ENCODE results near the gene MEAK7.

The MEAK7 gene

DNA sequence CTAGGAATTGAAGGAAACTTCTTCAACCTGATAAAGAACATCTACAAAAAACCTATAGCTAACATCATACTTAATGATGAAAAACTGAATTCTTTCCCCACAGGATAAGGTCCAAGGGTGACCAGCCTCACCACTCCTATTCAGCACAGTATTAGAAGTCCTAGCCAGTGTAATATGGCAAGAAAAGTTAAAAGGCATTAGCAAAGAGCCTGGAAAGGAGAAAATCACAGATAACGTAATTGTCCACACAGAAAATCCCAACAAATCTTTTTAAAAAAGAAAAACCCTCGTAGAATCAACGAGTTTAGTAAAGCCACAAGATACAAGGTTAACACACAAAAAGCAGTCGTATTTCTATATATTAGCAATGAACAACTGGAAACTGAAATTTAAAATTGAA, 37.8 kb downstream of the MEAK7 start:
- TF ChIP-seq, protein P1, sequence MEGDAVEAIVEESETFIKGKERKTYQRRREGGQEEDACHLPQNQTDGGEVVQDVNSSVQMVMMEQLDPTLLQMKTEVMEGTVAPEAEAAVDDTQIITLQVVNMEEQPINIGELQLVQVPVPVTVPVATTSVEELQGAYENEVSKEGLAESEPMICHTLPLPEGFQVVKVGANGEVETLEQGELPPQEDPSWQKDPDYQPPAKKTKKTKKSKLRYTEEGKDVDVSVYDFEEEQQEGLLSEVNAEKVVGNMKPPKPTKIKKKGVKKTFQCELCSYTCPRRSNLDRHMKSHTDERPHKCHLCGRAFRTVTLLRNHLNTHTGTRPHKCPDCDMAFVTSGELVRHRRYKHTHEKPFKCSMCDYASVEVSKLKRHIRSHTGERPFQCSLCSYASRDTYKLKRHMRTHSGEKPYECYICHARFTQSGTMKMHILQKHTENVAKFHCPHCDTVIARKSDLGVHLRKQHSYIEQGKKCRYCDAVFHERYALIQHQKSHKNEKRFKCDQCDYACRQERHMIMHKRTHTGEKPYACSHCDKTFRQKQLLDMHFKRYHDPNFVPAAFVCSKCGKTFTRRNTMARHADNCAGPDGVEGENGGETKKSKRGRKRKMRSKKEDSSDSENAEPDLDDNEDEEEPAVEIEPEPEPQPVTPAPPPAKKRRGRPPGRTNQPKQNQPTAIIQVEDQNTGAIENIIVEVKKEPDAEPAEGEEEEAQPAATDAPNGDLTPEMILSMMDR (IDR thresholded peaks at IDR 0.05; ENCODE audit: insufficient read depth, low read depth, low read length, missing control alignments), result no peak
- no peak for DNase-seq (ENCODE audit: low read depth)
- no peak overlapping the region for H3K4me3 ChIP-seq (ENCODE audit: low read length)

DNA sequence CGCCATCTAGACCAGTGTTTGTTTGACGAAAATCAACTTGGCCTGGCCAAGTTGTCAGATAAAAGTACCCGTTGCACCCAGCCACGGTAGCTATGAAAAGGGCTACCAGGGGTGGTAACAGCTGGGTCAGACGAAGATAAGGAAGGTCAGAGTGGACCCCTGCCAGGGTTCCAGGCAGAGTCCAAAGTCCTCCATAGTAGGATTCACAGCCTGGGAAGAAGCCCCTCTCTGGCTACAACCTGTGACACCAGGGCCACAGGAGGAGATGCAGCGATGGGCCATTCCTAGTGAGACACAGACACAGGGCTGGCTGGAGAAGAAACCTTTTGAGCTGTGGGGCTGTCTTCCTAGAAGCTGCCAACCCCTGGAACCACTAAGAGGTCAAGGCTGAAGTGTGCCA, 39.3 kb downstream of the MEAK7 start:
- H3K4me3 ChIP-seq (ENCODE audit: low read length), result no peak overlapping the region
- TF ChIP-seq, protein P1 (IDR thresholded peaks at IDR 0.05; ENCODE audit: insufficient read depth, low read depth, low read length, missing control alignments), result no peak
- DNase-seq (ENCODE audit: low read depth), result no peak

DNA sequence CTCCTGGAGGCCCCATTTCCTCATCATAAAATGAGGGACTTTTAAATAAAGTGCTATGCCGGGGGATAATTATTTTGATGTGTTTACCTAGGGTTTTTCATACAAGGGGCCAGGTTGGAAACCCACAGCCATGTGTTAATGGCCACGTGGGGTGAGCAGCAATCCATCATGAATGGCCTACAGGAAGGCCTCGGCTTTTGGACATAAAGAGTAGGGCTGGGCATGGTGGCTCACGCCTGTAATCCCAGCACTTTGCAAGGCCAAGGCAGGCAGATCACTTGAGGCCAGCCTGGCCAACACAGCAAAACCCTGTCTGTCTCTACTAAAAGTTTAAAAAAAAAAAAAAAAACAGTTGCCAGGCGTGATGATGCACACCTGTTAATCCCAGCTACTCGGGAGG, 40.3 kb downstream of the MEAK7 start:
- no peak overlapping the region for H3K4me3 ChIP-seq (ENCODE audit: low read length)
- TF ChIP-seq, protein P1 (IDR thresholded peaks at IDR 0.05; ENCODE audit: insufficient read depth, low read depth, low read length, missing control alignments), result no peak
- DNase-seq (ENCODE audit: low read depth), result no peak

DNA sequence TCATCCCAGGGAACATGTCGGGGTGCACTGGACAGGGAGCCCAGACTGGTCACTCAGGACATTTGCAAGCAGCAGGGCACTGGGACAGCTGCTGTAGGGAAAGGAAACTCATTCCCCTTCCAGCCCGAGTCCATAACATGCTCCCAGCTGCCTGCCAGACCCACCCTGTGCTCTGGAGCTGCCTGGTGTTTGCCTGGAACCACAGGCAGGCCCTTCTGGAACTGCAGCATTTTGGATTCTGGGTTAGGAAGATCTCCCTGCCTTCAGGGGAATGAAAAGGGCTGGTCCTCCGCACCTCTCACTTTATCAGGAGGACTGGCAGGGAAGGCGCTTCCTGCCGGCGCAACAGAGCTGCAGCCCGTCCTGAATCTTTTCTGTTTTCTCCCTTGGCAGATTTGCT, 41.2 kb downstream of the MEAK7 start:
- DNase-seq (ENCODE audit: low read depth), result no peak
- TF ChIP-seq, protein P1 (IDR thresholded peaks at IDR 0.05; ENCODE audit: insufficient read depth, low read depth, low read length, missing control alignments), result no peak
- no peak overlapping the region for H3K4me3 ChIP-seq (ENCODE audit: low read length)

DNA sequence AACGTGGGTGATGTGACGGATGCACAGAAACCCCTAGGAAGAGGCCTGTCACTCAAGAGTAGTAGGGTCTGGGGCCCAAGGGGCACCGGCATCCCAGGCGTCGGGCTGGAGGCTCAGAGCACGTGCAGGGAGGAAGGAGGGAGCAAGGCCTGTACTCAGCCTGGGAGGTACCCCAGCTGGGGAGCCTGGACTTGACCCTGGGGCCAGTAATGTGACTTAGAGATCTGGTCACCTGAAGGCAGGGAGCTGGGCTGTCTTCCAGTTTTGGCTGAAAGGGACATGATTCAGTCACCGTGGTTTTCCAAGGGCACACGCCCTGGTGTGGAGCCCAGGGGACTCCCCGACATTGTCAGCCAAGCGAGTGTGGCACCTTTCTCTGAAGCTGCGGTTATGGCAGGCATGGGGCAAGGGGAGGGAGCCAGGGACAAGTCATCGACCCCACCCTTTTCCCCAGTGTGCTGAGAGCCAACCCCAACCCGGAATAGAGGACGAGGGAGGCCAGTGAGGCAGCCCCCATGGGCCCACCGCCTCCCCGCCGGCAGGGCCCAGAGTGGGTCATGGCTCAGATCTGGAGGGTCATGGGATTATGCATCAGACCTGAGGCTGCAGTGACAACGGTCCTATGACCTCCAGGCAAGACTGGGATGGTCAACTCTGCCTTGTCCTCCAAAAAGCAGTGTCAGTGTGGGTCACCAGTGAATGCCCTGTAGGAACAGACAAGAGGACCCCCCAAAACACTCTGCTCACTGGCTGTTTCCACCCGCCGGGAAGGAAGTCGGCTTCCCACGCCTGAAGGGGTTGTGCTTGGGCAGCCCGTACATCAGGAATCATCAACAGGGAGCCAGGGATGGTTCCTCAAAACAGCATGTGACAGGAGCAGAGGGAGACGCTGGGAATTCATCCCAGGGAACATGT, 41.9 kb downstream of the MEAK7 start:
- H3K4me3 ChIP-seq (ENCODE audit: low read length), result no peak overlapping the region
- TF ChIP-seq, protein P1 (IDR thresholded peaks at IDR 0.05; ENCODE audit: insufficient read depth, low read depth, low read length, missing control alignments), result no peak
- DNase-seq (ENCODE audit: low read depth), result no peak

DNA sequence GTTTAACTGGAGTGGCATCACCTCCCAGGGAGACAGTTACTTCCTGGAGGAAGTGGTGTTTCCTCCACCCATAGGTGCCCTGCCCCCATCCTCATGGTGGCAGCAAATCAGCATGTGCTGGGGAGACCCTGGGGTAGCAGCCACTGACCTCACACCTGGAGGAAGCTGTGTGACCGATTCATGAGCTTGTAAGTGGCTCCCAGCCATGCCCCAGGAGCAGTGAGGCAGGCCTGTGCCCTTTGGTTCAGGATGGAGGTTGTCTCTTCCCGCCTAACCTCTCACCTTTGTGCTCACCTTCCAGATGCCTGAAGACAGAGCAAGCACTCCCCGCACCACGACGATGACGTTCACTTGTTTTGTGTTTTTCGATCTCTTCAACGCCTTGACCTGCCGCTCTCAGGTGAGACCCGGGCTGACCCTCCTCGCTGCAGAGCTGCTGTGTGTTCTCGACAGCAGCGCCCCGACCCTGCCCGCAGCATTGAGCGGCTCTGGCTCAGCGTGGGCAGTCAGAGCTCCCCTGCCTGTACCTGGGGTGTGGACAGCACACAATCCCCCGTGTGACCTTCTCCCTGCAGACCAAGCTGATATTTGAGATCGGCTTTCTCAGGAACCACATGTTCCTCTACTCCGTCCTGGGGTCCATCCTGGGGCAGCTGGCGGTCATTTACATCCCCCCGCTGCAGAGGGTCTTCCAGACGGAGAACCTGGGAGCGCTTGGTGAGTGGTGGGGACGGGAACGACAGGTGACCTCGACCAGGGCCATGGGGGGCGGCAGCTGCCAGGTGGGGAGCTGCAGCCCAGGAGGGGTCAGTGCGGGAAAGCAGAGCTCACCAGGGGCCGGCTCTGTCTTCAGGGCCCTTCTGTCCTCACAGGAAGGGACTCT, 42.8 kb downstream of the MEAK7 start:
- no peak for DNase-seq (ENCODE audit: low read depth)
- H3K4me3 ChIP-seq (ENCODE audit: low read length), result no peak overlapping the region
- TF ChIP-seq, protein P1 (IDR thresholded peaks at IDR 0.05; ENCODE audit: insufficient read depth, low read depth, low read length, missing control alignments), result no peak
